Bronchial epithelial cell (primary cell): ENCODE data around the gene SPATA20. TPM values are rescaled to one million over a fixed set of nuclear protein-coding genes. Genes with fewer than 3 reads are reported as not detected.

Source experiments
- DNase-seq: peaks from one replicate; pipeline ENCODE4 v3.0.0-alpha.2; 2010; ENCODE audit warnings: low read depth
- FAIRE-seq: peaks from 2 replicates; lab custom pipeline; 2011; peaks lifted over from hg19 to GRCh38; lab: Jason Lieb, UNC
- H3K27me3 ChIP-seq: 2 replicates; pipeline ENCODE4 v1.5.1; 2011; ENCODE audit warnings: low read length; ENCODE audit not compliant: control insufficient read depth, insufficient read depth
- H3K36me3 ChIP-seq: 2 replicates; pipeline ENCODE4 v1.5.1; 2011; ENCODE audit warnings: low read length; ENCODE audit not compliant: control insufficient read depth, insufficient read depth
- H3K4me3 ChIP-seq: 2 replicates; pipeline ENCODE4 v1.5.1; 2011; ENCODE audit warnings: mild to moderate bottlenecking, low read depth, low read length, control low read depth
- CTCF ChIP-seq: IDR thresholded peaks from 2 replicates; pipeline ENCODE4 v1.5.1; 2011; ENCODE audit warnings: mild to moderate bottlenecking, moderate library complexity, low read length, control low read depth, inconsistent platforms; ENCODE audit not compliant: insufficient read depth, severe bottlenecking
- total RNA-seq: library from RNA; depleted of rRNA; stranded (reverse); fragments of >200 nt; gene quantifications from 2 replicates; pipeline ENCODE4 v1.2.1, GENCODE V29; 2014

Gene SPATA20
- total RNA-seq, 1 donor from 2014 or later = 25.0 TPM

- H3K36me3 ChIP-seq = peaks cover 5% of the 10 kb centered on the region
- no peak for TF ChIP-seq CTCF
- no peak overlapping the region for H3K4me3 ChIP-seq
- H3K27me3 ChIP-seq = peaks cover 14% of the 10 kb centered on the region
- FAIRE-seq (no peak), DNase-seq (no peak)
Observed at GRCh38 chr17:50554201-50554600, 7.2 kb downstream of the SPATA20 start.

DNA sequence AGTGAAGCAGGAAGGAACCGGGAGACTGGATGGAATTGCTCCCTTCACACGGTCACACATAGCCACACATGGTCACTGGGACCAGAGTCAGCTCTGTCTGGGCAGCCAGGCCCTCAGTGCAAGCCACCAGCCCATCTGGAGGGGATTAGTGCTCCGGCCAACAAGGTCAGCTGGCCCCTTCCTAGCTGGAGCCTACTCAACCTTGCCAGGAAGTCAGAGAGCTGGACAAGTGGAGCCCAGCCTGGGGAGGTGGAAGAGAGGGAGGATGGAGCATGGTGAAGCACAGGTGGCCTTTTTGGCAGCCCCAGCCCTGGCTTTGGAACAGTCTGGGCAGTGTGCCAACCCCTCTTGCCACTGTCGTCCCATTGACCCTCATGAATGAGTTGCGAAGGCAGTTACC is 9.8 kb downstream of the SPATA20 start:
- FAIRE-seq = no peak
- TF ChIP-seq CTCF = no peak
- H3K27me3 ChIP-seq = peaks cover 28% of the 10 kb centered on the region
- peaks cover 4% of the 10 kb centered on the region for H3K36me3 ChIP-seq
- DNase-seq = no peak
- H3K4me3 ChIP-seq = no peak overlapping the region

- no peak for TF ChIP-seq CTCF
- Histone ChIP-seq H3K4me3 (no peak overlapping the region), H3K27me3 (peaks cover 35% of the 10 kb centered on the region), H3K36me3 (peaks cover 4% of the 10 kb centered on the region)
- DNase-seq (no peak), FAIRE-seq (no peak)
Observed at GRCh38 chr17:50557630-50558029, 10.7 kb downstream of the SPATA20 start.

GRCh38 chr17:50558091-50558490 is 11.1 kb downstream of the SPATA20 start:
- Histone ChIP-seq H3K4me3 (no peak overlapping the region), H3K36me3 (peaks cover 4% of the 10 kb centered on the region), H3K27me3 (peaks cover 40% of the 10 kb centered on the region)
- no peak for TF ChIP-seq CTCF
- FAIRE-seq = no peak
- no peak for DNase-seq

DNA sequence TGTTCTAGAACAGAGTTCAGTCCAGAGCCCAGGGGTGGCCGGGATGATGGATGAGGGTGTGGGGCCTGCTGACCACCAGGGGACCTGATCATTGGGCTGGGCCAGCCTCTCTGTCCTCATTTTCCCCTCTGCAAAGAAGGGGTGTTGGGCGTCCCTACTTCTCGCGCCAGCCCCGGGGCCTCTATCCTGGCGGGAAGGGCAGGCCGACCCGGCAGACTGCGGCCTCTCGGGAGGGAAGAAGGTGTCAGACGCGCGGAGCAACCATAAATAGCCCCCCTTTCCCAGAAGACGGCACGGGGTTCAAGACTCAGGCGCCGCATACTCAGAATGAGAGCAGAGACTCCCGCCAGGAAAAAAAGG is 11.6 kb downstream of the SPATA20 start:
- Histone ChIP-seq H3K36me3 (peaks cover 4% of the 10 kb centered on the region), H3K4me3 (no peak overlapping the region), H3K27me3 (peaks cover 44% of the 10 kb centered on the region)
- FAIRE-seq = no peak
- DNase-seq = no peak
- TF ChIP-seq CTCF = no peak

- FAIRE-seq = no peak
- DNase-seq = no peak
- H3K4me3 ChIP-seq = no peak overlapping the region
Observed at GRCh38 chr17:50558941-50559614, 12.1 kb downstream of the SPATA20 start.

More at GRCh38 chr17:50558941-50559614, 12.1 kb downstream of the SPATA20 start:
- no peak for TF ChIP-seq CTCF
- Histone ChIP-seq H3K36me3 (peaks cover 4% of the 10 kb centered on the region), H3K27me3 (peaks cover 46% of the 10 kb centered on the region)
